GM18517 (cell line): ENCODE data around the gene GALNT10.

Experiments
- ATAC-seq: cut with Tn5 transposase; IDR thresholded peaks from one replicate; pipeline ENCODE4 v1.9.1; 2021; ENCODE audit warnings: mild to moderate bottlenecking, moderate library complexity; ENCODE audit not compliant: unreplicated experiment

The GALNT10 gene

GRCh38 chr5:154178661-154179060 is 11.9 kb upstream of the GALNT10 start:
- ATAC-seq: no peak

GRCh38 chr5:154179846-154180710 is 10.5 kb upstream of the GALNT10 start:
- ATAC-seq: peak; percentile 83

DNA sequence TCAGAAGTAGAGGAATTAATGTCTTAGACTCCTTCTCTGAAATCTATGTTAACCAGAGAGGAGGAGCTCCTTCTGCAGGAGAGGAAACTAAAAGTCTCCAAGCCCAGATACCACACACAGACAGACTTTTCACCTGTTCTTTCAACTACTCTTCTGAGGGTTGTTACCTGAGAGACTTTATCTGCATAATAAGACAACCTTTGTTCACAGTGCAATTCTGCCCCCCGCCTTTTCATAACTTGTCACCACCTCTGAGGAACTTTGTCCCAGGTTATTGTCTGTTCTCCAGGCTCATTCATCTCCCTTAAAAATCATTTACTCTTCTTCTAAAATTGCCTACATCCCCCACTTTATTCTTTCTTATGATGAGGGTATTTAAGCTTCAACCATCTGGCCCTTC is 9.4 kb upstream of the GALNT10 start:
- no peak for ATAC-seq

- ATAC-seq: peak; percentile 8
Observed at GRCh38 chr5:154189256-154189818, 1.2 kb upstream of the GALNT10 start.

DNA sequence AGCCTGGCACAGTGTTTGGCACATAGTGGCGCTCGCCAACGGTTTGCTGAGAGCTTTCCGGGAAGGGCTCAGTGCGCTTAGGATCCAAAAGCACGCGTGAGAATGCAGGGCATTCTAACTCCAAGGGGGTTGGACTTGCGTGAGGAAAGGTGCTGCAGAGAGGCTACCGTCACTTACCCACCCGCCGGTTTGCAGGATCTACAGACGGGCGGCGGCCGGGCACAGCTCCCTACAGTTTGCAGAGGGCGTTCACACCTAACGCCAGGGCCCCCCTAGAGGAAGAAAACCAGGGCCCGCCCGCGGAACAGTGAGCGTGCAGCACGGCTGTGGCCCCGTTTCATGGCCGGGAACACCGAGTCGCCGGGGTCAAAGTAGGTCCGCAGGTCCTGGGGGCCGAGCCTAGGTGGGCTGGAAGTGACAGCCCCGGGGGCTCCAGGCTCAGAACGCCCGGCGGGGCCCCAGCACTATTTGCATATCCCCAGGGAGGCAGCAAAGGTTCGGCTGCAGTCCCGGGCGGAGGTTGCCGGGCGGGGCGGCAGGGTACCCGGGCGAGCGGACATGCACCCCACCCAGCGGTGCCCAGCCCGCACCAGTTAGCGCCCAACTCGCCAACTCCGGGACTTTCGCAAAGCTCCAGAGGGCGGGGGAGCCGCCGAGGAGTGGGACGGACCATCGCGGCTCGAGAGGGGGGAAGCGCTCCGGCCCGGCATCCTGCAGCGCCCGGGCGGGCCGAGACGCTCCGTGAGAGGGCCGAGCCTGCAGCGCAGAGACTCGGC is 526 bp upstream of the GALNT10 start:
- ATAC-seq: peak; percentile 78

GRCh38 chr5:154191467-154192261 is 1.1 kb downstream of the GALNT10 start:
- ATAC-seq: no peak

DNA sequence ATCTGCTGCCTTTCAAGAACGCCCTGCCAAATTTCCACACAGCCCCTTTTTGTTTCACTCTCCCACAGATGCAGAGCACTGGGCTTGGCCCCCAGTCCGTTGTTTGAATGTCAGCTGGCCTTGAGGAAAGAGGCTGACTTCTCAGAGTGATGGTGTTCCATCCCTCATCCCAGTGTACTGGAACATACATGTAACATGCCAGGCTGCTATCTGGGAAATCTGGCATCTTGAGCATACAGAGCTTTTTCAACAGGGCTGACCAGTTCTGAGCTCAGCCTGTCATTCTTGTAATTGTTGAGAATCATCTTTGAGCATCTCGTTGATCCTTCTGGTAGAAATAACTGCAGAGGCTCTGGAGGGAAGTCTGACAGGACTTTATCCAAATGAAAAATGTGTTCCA is 2.8 kb downstream of the GALNT10 start:
- ATAC-seq: no peak

- no peak for ATAC-seq
Observed at GRCh38 chr5:154193701-154194121, 3.2 kb downstream of the GALNT10 start.

DNA sequence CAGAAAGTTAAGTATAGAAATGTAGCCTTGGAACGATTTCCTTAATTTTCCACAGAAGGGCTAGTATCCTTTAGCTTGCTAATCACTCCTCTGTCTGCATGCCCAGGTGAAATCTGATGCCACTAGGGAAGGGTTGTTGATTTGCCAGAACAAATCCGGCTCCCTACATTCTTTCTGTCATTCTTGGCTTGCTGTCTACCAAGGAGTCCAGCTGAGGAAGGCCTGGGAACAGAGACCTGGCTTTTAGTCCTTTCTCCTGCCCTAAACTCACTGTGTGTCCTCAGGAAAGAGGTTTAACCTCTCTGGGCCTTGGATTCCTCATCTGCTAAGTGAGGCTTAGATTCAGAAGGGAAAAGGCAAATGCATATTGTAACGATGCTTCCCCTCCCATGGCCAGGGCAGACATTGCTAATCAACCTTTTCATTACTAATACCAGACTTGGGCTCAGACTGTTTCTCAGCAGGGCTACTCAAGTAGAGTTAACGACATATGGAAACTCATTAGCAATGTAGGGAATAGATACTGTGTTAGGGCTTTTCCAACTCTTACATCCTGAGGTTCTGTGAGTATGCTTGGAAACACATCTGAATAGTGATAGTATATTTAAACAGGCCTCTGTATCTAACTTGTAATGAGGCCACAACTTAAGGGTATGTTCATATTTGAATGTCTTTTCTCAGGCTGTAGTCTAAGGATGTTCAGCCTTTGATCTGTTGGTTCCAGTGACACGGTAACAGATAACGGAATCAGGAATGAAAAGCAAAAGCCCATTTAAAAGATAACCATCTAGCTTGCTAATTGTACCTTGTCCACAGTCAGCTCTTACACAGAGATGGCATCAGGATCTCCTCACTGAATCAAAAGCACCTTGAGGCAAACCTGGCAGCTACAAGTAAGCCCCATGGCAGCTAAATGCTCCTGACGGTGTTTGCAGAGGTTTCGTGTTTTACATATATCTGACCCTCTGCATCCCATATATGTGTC is 4.1 kb downstream of the GALNT10 start:
- no peak for ATAC-seq

- no peak for ATAC-seq
Observed at GRCh38 chr5:154196281-154196680, 5.7 kb downstream of the GALNT10 start.

DNA sequence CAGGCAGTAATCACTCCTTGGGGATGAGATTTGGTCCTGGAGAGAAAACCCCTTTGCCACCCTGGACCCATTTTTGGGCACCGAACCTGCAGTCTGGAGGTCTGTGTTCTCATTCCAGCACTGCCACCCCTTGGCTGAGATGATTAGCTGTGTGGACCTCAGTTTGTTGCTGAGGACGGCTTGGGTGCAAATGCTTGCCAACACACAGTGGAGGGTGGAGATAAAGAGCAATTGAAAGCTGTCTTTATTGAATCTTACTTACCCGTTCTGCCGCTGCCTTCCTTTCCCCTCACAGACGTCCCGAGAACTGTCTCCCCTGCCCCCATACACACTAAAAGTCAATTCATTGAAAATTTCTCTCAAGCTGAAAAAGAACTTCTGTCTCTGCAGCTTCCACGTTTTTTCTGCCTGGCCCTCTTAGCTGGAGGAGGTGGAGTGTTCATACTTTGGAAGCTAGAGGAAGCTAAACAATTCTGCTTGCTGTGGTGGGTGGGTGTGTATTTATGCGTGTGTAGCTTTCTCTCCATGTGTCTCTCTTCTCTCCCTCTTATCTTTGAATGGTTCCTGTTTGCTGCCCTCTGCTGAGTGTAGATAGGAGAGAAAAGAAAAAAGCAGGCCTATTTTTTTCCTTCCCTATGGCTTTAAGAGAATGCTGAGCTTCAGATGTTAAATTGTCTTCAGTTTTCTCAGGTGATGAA is 6.6 kb downstream of the GALNT10 start:
- peak; percentile 58 for ATAC-seq

GRCh38 chr5:154197801-154198491 is 7.4 kb downstream of the GALNT10 start:
- no peak for ATAC-seq

- ATAC-seq: no peak
Observed at GRCh38 chr5:154198611-154199230, 8.2 kb downstream of the GALNT10 start.

GRCh38 chr5:154199263-154199662 is 8.7 kb downstream of the GALNT10 start:
- ATAC-seq: no peak

DNA sequence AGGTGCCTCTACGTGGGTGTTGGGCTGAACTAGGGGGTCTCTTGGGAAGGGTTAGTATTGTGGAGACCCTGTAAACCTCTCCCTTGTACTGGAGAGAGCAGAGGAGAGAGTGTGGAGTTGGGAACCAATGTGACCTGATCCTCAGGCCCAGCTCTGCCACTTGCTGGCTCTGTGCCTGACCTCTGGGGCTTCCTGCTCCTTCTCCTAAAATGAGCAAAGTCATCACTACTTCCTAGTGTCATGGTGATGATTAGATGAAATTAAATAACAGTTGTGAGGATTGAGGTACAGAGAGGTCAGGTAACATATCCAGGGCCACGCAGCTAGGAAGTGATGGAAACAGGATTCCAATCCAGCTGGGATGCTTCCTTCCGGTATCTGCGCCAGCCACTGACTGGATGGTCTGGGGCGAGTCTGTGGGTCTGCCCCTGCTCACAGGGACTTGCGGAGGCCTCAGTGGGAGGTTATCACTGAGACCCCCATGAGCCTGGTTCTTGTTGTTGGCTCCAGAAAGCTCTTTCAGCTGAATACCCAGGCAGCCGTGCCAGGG is 9.2 kb downstream of the GALNT10 start:
- ATAC-seq: no peak

GRCh38 chr5:154200221-154200620 is 9.7 kb downstream of the GALNT10 start:
- no peak for ATAC-seq

DNA sequence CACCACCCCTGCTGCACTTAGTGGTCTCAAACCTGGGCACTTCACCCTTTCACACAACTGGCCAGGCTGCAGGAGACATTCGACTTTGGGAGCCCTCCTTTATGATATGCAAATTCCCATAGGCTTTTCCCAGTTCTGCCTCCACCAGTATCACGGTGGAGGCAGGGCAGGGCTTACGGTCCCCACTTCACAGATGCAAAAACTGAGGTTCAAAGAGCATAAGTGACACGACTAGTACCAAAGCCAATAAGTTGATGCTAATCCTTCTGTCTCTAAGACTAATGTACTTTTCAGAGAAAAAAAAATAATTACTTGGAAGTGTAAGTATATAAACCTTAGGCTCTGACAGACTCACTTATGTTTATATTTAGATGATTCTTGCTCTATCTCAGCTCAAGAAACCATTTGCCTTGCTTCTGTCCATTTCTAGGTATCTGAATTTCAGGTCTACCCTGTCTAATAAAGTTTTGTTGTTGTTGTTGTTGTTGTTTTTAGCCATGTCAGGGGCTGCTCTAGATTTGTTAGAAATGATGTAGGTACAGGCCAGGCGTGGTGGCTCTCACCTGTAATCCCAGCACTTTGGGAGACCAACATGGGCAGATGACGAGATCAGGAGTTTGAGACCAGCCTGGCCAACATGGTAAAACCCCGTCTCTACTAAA is 10.7 kb downstream of the GALNT10 start:
- no peak for ATAC-seq
